Lung (tissue), 12 donors: ENCODE data around the gene UVSSA. TPM values are rescaled to one million over a fixed set of nuclear protein-coding genes. Genes with fewer than 3 reads are reported as not detected.
"Not testable (repeated sequence)": the region's sequence is repeated elsewhere in the genome, so short reads cannot be mapped to it uniquely, and the experiment has no call there.

ENCODE experiments used
- ATAC-seq: fragments of 200-7000 bp; cut with Tn5 transposase; one replicate; pipeline ENCODE4 v1.9.1; 2020; ENCODE audit warnings: moderate number of reproducible peaks; ENCODE audit not compliant: insufficient read depth, low FRiP score
- DNase-seq, 3 donors: peaks; one replicate each; pipeline ENCODE4 v3.0.0-alpha.2; 2013 to 2017
- H3K27ac ChIP-seq, 2 donors: one replicate each; pipeline ENCODE4 v1.5.1; 2013; ENCODE audit warnings: mild to moderate bottlenecking in 2 of 2, moderate library complexity in 2 of 2, control low read depth in 1 of 2, inconsistent platforms in 1 of 2, low read depth in 1 of 2, low read length in 1 of 2
- H3K27me3 ChIP-seq, 3 donors: one replicate each; pipeline ENCODE4 v1.5.1; 2013; ENCODE audit warnings: low read length in 2 of 3; ENCODE audit not compliant: control insufficient read depth in 3 of 3, insufficient read depth in 3 of 3
- H3K36me3 ChIP-seq, 4 donors: one replicate each; pipeline ENCODE4 v1.5.1; 2013; ENCODE audit warnings: low read length in 4 of 4, mild to moderate bottlenecking in 1 of 4, moderate library complexity in 1 of 4; ENCODE audit not compliant: control insufficient read depth in 4 of 4, insufficient read depth in 4 of 4
- H3K4me1 ChIP-seq, 5 donors: one replicate each; pipeline ENCODE4 v1.5.1; 2013; ENCODE audit warnings: low read length in 5 of 5, mild to moderate bottlenecking in 2 of 5, moderate library complexity in 1 of 5; ENCODE audit not compliant: control insufficient read depth in 5 of 5, insufficient read depth in 5 of 5
- H3K4me3 ChIP-seq: one replicate; pipeline ENCODE4 v1.5.1; 2013; ENCODE audit warnings: mild to moderate bottlenecking, control low read depth, moderate library complexity
- H3K9ac ChIP-seq, 2 donors: one replicate each; pipeline ENCODE4 v1.5.1; 2013; ENCODE audit warnings: low read length in 2 of 2, control low read depth in 1 of 2; ENCODE audit not compliant: insufficient read depth in 1 of 2
- H3K9me3 ChIP-seq, 4 donors: one replicate each; pipeline ENCODE4 v1.5.1; 2013; ENCODE audit warnings: low read length in 3 of 4, mild to moderate bottlenecking in 1 of 4, moderate library complexity in 1 of 4; ENCODE audit not compliant: control insufficient read depth in 4 of 4, insufficient read depth in 3 of 4
- CTCF ChIP-seq: IDR thresholded peaks from 2 replicates; pipeline ENCODE4 v1.5.1; 2012; ENCODE audit warnings: mild to moderate bottlenecking; ENCODE audit errors: control extremely low read depth, extremely low read depth
- WGBS, 2 donors: extraction: QIAGEN DNeasy Blood & Tissue Kit; methylation state at CpG; one replicate each; pipeline ENCODE4 v1.1.7; 2013; 5-methylcytosine and 5-hydroxymethylcytosine counted together
- polyA plus RNA-seq, 2 donors: library from polyadenylated mRNA; stranded (reverse); fragments of 200-250 nt; gene quantifications; one replicate each; pipeline ENCODE4 v1.2.1, GENCODE V29; 2013
- total RNA-seq, 2 donors: library from RNA; depleted of rRNA in 1 of 2; stranded (reverse); fragments of >200 nt in 1 of 2; gene quantifications; one replicate each; pipeline ENCODE4 v1.2.1, GENCODE V29; 2014 to 2021
- donor health status: control.
- donor health status: control.
- donor health status: Bipolar disorder and iron deficiency.
- donor health status: healthy.
- donor health status: DM: yes; HTN: yes; CAD: no.

UVSSA gene
- total and polyA plus RNA-seq, 4 donors, result 9.8 to 50.9 (median 17.7) TPM

- peaks cover 0 to under 1% (median 0%) of the 10 kb centered on the region in 5 donors for H3K4me1 ChIP-seq
- H3K27ac ChIP-seq, result no peak overlapping the region
- TF ChIP-seq CTCF, result no peak
- ATAC-seq, result no peak
- H3K27me3 ChIP-seq, result no peaks in the 10 kb centered on the region
- H3K4me3 ChIP-seq, result no peak overlapping the region
- no peak for DNase-seq
- no peak overlapping the region for H3K9ac ChIP-seq
- H3K9me3 ChIP-seq, result no peaks in the 10 kb centered on the region
- WGBS, 2 donors, result 94 to 97% methylated on average over 29 of the region's 29 CpGs
- H3K36me3 ChIP-seq, result peaks cover 0 to 55% (median 4%) of the 10 kb centered on the region in 4 donors
Measured at GRCh38 chr4:1370321-1371124, 23.5 kb downstream of the UVSSA start.

GRCh38 chr4:1371176-1372165, 24.5 kb downstream of the UVSSA start:
- H3K9ac ChIP-seq, result no peak overlapping the region

GRCh38 chr4:1372576-1372975, 25.6 kb downstream of the UVSSA start:
- not testable (repeated sequence) for DNase-seq
- 88 to 93% methylated on average over 9 to 22 of the region's 22 CpGs for WGBS, 2 donors

More at GRCh38 chr4:1371176-1372165, 24.5 kb downstream of the UVSSA start:
- Histone ChIP-seq H3K4me1 (no peaks in the 10 kb centered on the region), H3K27ac (no peak overlapping the region), H3K9me3 (no peaks in the 10 kb centered on the region), H3K4me3 (no peak overlapping the region), H3K36me3 (peaks cover 0 to 57% (median 4%) of the 10 kb centered on the region in 4 donors), H3K27me3 (no peaks in the 10 kb centered on the region)
- no peak for TF ChIP-seq CTCF
- no peak for ATAC-seq
- DNase-seq, result no peak
- 95 to 98% methylated on average over 28 of the region's 28 CpGs for WGBS, 2 donors

More at GRCh38 chr4:1372576-1372975, 25.6 kb downstream of the UVSSA start:
- not testable (repeated sequence) for H3K4me1 ChIP-seq, H3K4me3 ChIP-seq, H3K9me3 ChIP-seq, H3K27ac ChIP-seq, ATAC-seq, H3K9ac ChIP-seq, H3K27me3 ChIP-seq
- H3K36me3 ChIP-seq, result peaks cover 0 to 59% (median 4%) of the 10 kb centered on the region in 4 donors
